GM21619 (cell line): Measurements from ENCODE around the gene PCDHGA4.
"Not testable (repeated sequence)": the region's sequence is repeated elsewhere in the genome, so short reads cannot be mapped to it uniquely, and the experiment has no call there.

ENCODE experiments used
- ATAC-seq: cut with Tn5 transposase; IDR thresholded peaks from one replicate; pipeline ENCODE4 v1.9.1; 2021; ENCODE audit not compliant: unreplicated experiment

The PCDHGA4 gene

DNA sequence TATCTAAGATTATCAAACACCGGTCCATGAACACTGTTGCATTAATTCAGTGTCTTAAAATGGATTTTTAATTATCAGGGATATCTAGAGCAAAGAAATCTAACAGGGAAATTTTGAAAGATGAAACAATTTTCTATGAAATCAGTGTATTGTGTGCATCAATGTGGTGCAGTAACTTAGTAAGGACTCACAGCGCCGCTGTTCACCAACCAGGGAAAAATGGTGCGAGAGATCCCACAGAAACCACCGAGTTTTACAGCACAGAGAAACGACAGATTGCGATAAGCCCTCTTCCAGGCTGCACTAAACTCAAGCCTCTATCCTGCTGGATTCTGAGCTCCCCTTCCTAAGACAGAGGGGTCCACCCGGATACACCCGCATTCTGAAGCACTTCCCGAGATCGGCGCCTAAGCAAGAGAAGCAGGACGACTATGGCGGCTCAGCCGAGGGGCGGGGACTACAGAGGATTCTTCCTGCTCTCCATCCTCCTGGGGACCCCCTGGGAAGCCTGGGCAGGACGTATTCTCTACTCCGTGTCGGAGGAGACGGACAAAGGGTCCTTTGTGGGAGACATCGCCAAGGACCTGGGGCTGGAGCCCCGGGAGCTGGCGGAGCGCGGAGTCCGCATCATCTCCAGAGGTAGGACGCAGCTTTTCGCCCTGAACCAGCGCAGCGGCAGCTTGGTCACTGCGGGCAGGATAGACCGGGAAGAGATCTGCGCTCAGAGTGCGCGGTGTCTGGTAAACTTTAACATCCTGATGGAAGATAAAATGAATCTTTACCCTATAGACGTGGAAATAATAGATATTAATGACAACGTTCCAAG, 27.9 kb downstream of the PCDHGA4 start, which contains the start of gene PCDHGA7:
Gene PCDHGA7, plus strand, starts transcription at position 274 of the 826 bp plus-strand sequence. Its CDS starts 158 bp downstream, at position 432.
- ATAC-seq, result no peak

- ATAC-seq, result no peak
Measured at GRCh38 chr5:141383345-141383744, 28.5 kb downstream of the PCDHGA4 start.

GRCh38 chr5:141384471-141385267, 29.8 kb downstream of the PCDHGA4 start:
- ATAC-seq, result no peak

DNA sequence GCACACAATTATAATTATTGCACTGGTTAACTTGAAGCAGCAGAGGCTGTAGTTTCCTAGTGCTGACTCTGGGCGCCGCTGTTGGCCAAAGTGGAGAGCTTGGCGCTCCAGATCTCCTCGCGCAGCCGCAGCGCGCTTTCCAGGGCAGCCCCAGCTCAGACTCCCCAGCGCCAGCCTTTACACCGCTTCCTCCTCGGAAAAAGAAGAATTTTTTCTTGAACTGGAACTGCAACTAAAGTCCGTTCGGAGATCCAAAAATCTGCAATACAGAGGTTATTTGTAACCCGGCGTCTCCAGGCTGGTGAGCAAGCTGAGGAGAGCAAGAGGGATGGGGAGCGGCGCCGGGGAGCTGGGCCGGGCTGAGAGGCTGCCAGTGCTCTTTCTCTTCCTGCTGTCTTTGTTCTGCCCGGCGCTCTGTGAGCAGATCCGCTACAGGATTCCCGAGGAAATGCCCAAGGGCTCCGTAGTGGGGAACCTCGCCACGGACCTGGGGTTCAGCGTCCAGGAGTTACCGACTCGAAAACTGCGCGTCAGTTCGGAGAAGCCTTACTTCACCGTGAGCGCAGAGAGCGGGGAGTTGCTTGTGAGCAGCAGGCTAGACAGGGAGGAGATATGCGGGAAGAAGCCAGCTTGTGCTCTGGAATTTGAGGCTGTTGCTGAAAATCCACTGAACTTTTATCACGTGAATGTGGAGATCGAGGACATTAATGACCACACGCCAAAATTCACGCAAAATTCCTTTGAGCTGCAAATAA, 32.9 kb downstream of the PCDHGA4 start, which contains the start of gene PCDHGB4:
Gene PCDHGB4, plus strand, starts transcription at position 142 of the 755 bp plus-strand sequence. Its CDS starts 187 bp downstream, at position 329.
- peak; percentile 91 for ATAC-seq

DNA sequence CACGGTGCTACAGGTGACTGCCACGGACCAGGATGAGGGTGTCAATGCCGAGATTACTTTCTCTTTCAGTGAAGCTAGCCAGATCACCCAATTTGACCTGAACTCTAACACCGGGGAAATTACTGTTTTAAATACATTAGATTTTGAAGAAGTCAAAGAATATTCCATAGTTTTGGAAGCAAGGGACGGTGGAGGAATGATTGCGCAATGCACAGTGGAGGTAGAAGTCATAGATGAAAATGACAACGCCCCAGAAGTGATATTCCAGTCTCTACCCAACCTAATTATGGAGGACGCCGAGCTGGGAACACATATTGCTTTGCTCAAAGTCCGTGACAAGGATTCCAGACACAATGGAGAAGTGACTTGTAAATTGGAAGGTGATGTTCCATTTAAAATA, 33.8 kb downstream of the PCDHGA4 start:
- ATAC-seq, result no peak

DNA sequence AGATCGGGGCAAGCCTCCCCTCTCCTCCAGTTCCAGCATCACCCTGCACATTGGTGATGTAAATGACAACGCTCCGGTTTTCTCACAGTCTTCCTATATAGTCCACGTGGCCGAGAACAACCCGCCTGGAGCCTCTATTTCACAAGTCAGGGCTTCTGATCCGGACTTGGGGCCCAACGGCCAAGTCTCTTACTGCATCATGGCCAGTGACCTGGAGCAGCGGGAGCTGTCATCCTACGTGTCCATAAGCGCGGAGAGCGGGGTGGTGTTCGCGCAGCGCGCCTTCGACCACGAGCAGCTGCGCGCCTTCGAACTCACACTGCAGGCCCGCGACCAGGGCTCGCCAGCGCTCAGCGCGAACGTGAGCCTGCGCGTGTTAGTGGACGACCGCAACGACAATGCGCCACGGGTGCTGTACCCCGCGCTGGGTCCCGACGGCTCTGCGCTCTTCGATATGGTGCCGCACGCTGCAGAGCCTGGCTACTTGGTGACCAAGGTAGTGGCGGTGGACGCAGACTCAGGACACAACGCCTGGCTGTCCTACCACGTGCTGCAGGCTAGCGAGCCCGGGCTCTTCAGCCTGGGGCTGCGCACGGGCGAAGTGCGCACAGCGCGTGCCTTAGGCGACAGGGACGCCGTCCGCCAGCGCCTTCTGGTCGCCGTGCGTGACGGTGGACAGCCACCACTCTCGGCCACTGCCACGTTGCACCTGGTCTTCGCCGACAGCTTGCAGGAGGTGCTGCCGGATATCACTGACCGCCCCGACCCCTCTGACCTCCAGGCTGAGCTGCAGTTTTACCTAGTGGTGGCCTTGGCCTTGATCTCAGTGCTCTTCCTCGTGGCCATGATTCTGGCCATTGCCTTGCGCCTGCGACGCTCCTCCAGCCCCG, 34.6 kb downstream of the PCDHGA4 start:
- no peak for ATAC-seq

GRCh38 chr5:141392429-141393198, 37.8 kb downstream of the PCDHGA4 start, which contains the start of gene PCDHGA8:
Gene PCDHGA8, plus strand, starts transcription at chr5:141392633. Its CDS starts 181 bp downstream, at chr5:141392814.
- ATAC-seq, result no peak

DNA sequence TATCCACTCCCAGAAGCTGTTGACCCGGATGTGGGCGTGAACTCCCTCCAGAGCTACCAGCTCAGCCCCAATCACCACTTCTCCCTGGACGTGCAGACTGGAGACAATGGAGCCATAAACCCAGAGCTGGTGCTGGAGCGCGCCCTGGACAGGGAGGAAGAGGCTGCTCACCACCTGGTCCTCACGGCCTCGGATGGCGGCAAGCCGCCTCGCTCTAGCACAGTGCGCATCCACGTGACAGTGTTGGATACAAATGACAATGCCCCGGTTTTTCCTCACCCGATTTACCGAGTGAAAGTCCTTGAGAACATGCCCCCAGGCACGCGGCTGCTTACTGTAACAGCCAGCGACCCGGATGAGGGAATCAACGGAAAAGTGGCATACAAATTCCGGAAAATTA, 38.4 kb downstream of the PCDHGA4 start:
- no peak for ATAC-seq

DNA sequence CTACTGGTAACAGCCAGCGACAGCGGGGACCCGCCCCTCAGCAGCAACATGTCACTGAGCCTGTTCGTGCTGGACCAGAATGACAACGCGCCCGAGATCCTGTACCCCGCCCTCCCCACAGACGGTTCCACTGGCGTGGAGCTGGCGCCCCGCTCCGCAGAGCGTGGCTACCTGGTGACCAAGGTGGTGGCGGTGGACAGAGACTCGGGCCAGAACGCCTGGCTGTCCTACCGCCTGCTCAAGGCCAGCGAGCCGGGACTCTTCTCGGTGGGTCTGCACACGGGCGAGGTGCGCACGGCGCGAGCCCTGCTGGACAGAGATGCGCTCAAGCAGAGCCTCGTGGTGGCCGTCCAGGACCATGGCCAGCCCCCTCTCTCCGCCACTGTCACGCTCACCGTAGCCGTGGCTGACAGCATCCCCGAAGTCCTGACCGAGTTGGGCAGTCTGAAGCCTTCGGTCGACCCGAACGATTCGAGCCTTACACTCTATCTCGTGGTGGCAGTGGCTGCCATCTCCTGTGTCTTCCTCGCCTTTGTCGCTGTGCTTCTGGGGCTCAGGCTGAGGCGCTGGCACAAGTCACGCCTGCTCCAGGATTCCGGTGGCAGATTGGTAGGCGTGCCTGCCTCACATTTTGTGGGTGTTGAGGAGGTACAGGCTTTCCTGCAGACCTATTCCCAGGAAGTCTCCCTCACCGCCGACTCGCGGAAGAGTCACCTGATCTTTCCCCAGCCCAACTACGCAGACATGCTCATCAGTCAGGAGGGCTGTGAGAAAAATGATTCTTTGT, 39.8 kb downstream of the PCDHGA4 start:
- ATAC-seq, result not testable (repeated sequence)

- peak; percentile 99 for ATAC-seq
Measured at GRCh38 chr5:141397756-141398551, 43.1 kb downstream of the PCDHGA4 start, which contains the start of gene PCDHGB5. Gene PCDHGB5, plus strand, starts transcription at chr5:141397947. Its CDS starts 181 bp downstream, at chr5:141398128.

DNA sequence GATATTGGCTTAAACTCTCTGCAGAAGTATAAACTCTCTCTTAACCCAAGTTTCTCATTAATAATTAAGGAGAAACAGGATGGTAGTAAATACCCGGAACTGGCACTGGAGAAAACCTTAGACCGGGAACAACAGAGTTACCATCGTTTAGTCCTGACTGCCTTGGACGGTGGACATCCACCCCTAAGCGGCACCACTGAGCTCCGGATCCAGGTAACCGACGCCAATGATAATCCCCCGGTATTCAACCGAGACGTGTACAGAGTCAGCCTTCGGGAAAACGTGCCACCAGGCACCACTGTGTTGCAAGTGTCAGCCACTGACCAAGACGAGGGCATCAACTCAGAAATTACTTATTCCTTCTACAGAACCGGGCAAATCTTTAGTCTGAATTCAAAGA, 43.8 kb downstream of the PCDHGA4 start:
- ATAC-seq, result no peak

GRCh38 chr5:141399555-141400258, 44.9 kb downstream of the PCDHGA4 start:
- ATAC-seq, result no peak

GRCh38 chr5:141402553-141403243, 47.9 kb downstream of the PCDHGA4 start, which contains the start of gene PCDHGA9:
Gene PCDHGA9, plus strand, starts transcription at chr5:141402778. Its CDS starts 175 bp downstream, at chr5:141402953.
- ATAC-seq, result no peak

- ATAC-seq, result no peak
Measured at GRCh38 chr5:141403387-141403786, 48.6 kb downstream of the PCDHGA4 start.
